Measurements from ENCODE around the gene ST3GAL4. TPM values are rescaled to one million over a fixed set of nuclear protein-coding genes. Genes with fewer than 3 reads are reported as not detected.
A peak's percentile ranks its signal among the peaks of the same experiment; 100 is the strongest.
"Not testable (repeated sequence)": the region's sequence is repeated elsewhere in the genome, so short reads cannot be mapped to it uniquely, and the experiment has no call there.

ST3GAL4 gene
- total and polyA plus RNA-seq, 9 of the 15 experiments (the other 6 are each of a cell fraction or from before 2014, with no cell fraction given), result 0.27 to 22.9 (median 10.5) TPM

GRCh38 chr11:126366823-126367654, 11.6 kb downstream of the ST3GAL4 start:
- WGBS (ENCODE audit: insufficient coverage, low coverage, missing lambda C conversion rate), result 72% methylated on average over 10 of the region's 14 CpGs
- CTCF ChIA-PET (ENCODE audit: low intra/inter-chr PET ratio); H3K79me2 ChIP-seq (ENCODE audit: control insufficient read depth, insufficient read depth, low read length); H3K4me3 ChIP-seq; H3K27me3 ChIP-seq (ENCODE audit: control insufficient read depth in 2 of 2, insufficient read depth in 2 of 2, low read length in 2 of 2); H3K9me3 ChIP-seq (replicated peaks; ENCODE audit: control insufficient read depth, insufficient read depth, low read depth, low read length); H3K9ac ChIP-seq (ENCODE audit: insufficient read depth in 1 of 2, low read depth in 2 of 2, low read length in 2 of 2); intact Hi-C loops (cut with micrococcal nuclease); FAIRE-seq; H3K4me2 ChIP-seq (ENCODE audit: insufficient read depth, low read length); H3K27ac ChIP-seq (ENCODE audit: extremely low read depth, low read depth, low read length); H3K36me3 ChIP-seq (ENCODE audit: control insufficient read depth, insufficient read depth, low read length); H2AFZ ChIP-seq (ENCODE audit: low read depth, low read length); in situ Hi-C loops (cut with MboI); BruUV-seq (replicated peaks); DNase-seq (ENCODE audit: extremely low read depth in 1 of 4, low spot score in 3 of 4); H3K4me1 ChIP-seq (replicated peaks in 1 of 2; ENCODE audit: control insufficient read depth in 2 of 2, insufficient read depth in 2 of 2, low read length in 2 of 2); H3K9me1 ChIP-seq (ENCODE audit: control insufficient read depth, insufficient read depth, low read length): not testable (repeated sequence)
- POLR2A ChIA-PET, result interaction anchor here (1.2 kb wide), 2 partner anchors 10 to 51 kb away, joined by 3 read pairs; no protein-coding TSS in a partner anchor
- peak; percentile 45 for ATAC-seq
- peaks cover 18% of the 10 kb centered on the region; the same call in 1 of the 2 replicates for H4K20me1 ChIP-seq (replicated peaks; ENCODE audit: control insufficient read depth, insufficient read depth, low read length)
- TF ChIP-seq, protein P1, sequence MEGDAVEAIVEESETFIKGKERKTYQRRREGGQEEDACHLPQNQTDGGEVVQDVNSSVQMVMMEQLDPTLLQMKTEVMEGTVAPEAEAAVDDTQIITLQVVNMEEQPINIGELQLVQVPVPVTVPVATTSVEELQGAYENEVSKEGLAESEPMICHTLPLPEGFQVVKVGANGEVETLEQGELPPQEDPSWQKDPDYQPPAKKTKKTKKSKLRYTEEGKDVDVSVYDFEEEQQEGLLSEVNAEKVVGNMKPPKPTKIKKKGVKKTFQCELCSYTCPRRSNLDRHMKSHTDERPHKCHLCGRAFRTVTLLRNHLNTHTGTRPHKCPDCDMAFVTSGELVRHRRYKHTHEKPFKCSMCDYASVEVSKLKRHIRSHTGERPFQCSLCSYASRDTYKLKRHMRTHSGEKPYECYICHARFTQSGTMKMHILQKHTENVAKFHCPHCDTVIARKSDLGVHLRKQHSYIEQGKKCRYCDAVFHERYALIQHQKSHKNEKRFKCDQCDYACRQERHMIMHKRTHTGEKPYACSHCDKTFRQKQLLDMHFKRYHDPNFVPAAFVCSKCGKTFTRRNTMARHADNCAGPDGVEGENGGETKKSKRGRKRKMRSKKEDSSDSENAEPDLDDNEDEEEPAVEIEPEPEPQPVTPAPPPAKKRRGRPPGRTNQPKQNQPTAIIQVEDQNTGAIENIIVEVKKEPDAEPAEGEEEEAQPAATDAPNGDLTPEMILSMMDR (IDR thresholded peaks at IDR 0.05 in 2 of 3, conservative IDR thresholded peaks at IDR 0.05 in 1 of 3; ENCODE audit: insufficient read depth in 2 of 3, low read depth in 1 of 3, low read length in 3 of 3), result peak in 1 of 3 experiments; percentile 18; a peak in 2 of 6 replicates
- peak; percentile 63; the same call in 1 of the 2 replicates for TF ChIP-seq ZNF263 (CRISPR knock-in tag; IDR thresholded peaks at IDR 0.05; ENCODE audit: borderline replicate concordance)

GRCh38 chr11:126367806-126368205, 12.3 kb downstream of the ST3GAL4 start:
- DNase-seq (ENCODE audit: extremely low read depth in 1 of 4, low spot score in 3 of 4); FAIRE-seq; H3K4me1 ChIP-seq (replicated peaks in 1 of 2; ENCODE audit: control insufficient read depth in 2 of 2, insufficient read depth in 2 of 2, low read length in 2 of 2); H2AFZ ChIP-seq (ENCODE audit: low read depth, low read length); H3K9ac ChIP-seq (ENCODE audit: insufficient read depth in 1 of 2, low read depth in 2 of 2, low read length in 2 of 2); H3K36me3 ChIP-seq (ENCODE audit: control insufficient read depth, insufficient read depth, low read length); POLR2A ChIA-PET; H3K79me2 ChIP-seq (ENCODE audit: control insufficient read depth, insufficient read depth, low read length); H3K27me3 ChIP-seq (ENCODE audit: control insufficient read depth in 2 of 2, insufficient read depth in 2 of 2, low read length in 2 of 2); BruUV-seq (replicated peaks); in situ Hi-C loops (cut with MboI); H3K27ac ChIP-seq (ENCODE audit: extremely low read depth, low read depth, low read length); intact Hi-C loops (cut with micrococcal nuclease); H3K9me3 ChIP-seq (replicated peaks; ENCODE audit: control insufficient read depth, insufficient read depth, low read depth, low read length); H3K4me2 ChIP-seq (ENCODE audit: insufficient read depth, low read length); ATAC-seq; H3K9me1 ChIP-seq (ENCODE audit: control insufficient read depth, insufficient read depth, low read length); CTCF ChIA-PET (ENCODE audit: low intra/inter-chr PET ratio); H3K4me3 ChIP-seq: not testable (repeated sequence)
- 83% methylated on average over 5 of the region's 5 CpGs for WGBS (ENCODE audit: insufficient coverage, low coverage, missing lambda C conversion rate)
- H4K20me1 ChIP-seq (replicated peaks; ENCODE audit: control insufficient read depth, insufficient read depth, low read length), result peaks cover 14% of the 10 kb centered on the region; the same call in 1 of the 2 replicates

Data from K562 (cell line).